OCI-LY3 (cell line): ENCODE results near the gene CASP9.

Experiments
- CTCF ChIP-seq: fragments of 200-600, 300-600 bp; sonication (generic); IDR thresholded peaks from 2 replicates; pipeline ENCODE4 v1.5.1; 2014; ENCODE audit warnings: antibody characterized with exemption, low read length, low read depth
- EZH2phosphoT487 ChIP-seq: fragments of 200-600 bp; shearing (Covaris generic); IDR thresholded peaks from 2 replicates; pipeline ENCODE4 v1.6.1; 2018; ENCODE audit warnings: antibody characterized with exemption, mixed run types, low read depth

DNA sequence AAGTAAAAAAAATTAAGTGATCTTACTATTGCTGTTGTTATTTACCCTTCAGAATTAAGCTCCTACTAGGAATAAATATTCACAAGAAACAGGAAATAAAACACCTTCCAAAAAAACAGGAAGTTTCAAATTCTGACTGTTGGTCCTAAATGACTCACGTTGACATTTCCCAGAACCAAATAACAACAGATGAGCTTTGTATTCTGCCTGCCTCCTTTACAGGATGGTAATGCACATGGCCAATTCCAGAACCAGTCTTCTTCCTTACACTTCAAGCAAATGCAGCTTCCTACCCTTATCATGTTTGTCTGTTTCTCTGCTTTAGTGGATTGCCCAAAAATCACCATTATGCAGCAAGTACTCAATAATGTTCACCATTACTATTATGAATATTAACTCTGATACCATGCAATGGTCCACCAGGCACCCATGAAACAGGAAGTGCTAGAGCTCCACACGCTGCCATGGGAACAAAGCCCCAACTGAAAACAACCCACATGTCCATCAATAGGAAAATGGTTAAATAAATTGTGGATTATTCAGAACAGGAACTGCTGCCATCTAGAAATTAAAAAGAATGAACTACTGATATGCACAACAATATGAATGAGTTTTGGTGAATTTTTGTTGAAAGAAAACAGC, 8.9 kb downstream of the CASP9 start:
- TF ChIP-seq CTCF: no peak
- TF ChIP-seq EZH2phosphoT487: no peak
